ENCODE data around the gene CEACAM18. TPM values are rescaled to one million over a fixed set of nuclear protein-coding genes. Genes with fewer than 3 reads are reported as not detected.
A peak's percentile ranks its signal among the peaks of the same experiment; 100 is the strongest.

Gene CEACAM18
- total and polyA plus RNA-seq, 10 of the 15 experiments (the other 5 are each of a cell fraction or from before 2014, with no cell fraction given): not detected

DNA sequence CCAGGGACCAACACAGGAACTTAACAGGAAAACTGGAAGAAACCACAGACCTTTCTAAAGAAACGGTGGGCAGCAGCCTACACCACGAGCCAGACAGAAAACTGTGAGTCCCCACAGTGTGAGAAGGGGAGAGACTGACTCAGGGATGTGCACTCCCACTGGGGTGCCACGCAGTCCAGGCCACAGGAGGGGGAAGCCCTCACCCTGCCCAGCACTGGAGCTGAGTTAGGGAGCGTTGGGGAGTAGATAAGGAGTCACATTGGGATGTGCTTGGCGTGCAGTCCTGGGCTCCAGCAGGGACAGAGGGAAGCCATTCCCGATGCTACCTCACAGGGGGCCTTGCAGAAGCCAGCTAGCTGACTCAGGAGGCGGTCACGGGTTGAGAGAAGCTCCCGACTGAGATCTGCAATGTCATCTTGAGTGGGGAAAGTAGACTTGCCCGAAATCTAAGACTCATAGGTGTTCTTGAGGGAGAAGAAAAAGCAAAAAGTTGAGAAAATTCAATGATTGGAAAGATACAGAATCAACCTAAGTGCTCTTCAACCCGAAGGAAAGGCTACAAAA is 37.4 kb upstream of the CEACAM18 start:
- Histone ChIP-seq H3K36me3 (ENCODE audit: control insufficient read depth in 2 of 2, insufficient read depth in 2 of 2, low read length in 1 of 2) (no peaks in the 10 kb centered on the region), H3K9me3 (replicated peaks; ENCODE audit: control insufficient read depth, insufficient read depth, low read length) (no peaks in the 10 kb centered on the region), H2AFZ (ENCODE audit: control insufficient read depth, low read depth, low read length) (no peak overlapping the region; the same call in none of the 2 replicates), H3K4me1 (ENCODE audit: control insufficient read depth, insufficient read depth, low read length) (peaks cover 27% of the 10 kb centered on the region), H3K27me3 (replicated peaks in 1 of 2; ENCODE audit: control insufficient read depth in 2 of 2, insufficient read depth in 2 of 2, low read length in 1 of 2) (peaks cover 0 to 4% of the 10 kb centered on the region in 2 experiments; a peak in 1 of 4 replicates), H3K4me3 (peak overlapping the region; percentile 49; the same call in 1 of the 2 replicates), H3K4me2 (ENCODE audit: control insufficient read depth, insufficient read depth) (peak overlapping the region; percentile 64), H4K20me1 (ENCODE audit: control insufficient read depth, insufficient read depth) (no peaks in the 10 kb centered on the region), H3K9ac (ENCODE audit: control insufficient read depth, insufficient read depth, low read length) (no peak overlapping the region), H3K79me2 (ENCODE audit: control insufficient read depth, insufficient read depth, low read length) (no peaks in the 10 kb centered on the region), H3K27ac (ENCODE audit: control insufficient read depth, insufficient read depth) (no peak overlapping the region)
- SMC1A ChIA-PET (ENCODE audit: uncharacterized antibody, unreplicated experiment): interaction anchor here (1.1 to 3.2 kb wide), 6 partner anchors 19 to 217 kb away, joined by 3 to 17 read pairs (median 7); partner anchors contain the start of gene SIGLEC10
- no peak for FAIRE-seq
- no TSS peak for BruUV-seq (replicated peaks)
- WGBS (ENCODE audit: insufficient coverage, insufficient replicate concordance, low lambda C conversion rate, missing lambda C conversion rate): 17% methylated on average over 11 of the region's 11 CpGs
- DNase-seq (ENCODE audit: low read depth, low spot score): no peak
- ATAC-seq: peak; percentile 12
- in situ Hi-C loops (cut with MboI): no loop called here
- CTCF ChIA-PET: interaction anchor here (0.7 to 11.1 kb wide), 17 partner anchors 10 to 220 kb away, joined by 3 to 142 read pairs (median 5); partner anchors contain the start of genes SIGLEC10 and VSIG10L
- intact Hi-C loops (cut with micrococcal nuclease; ENCODE audit: unreplicated experiment): loop anchor here (1.0 to 2.0 kb wide), 2 partner anchors 24 to 103 kb away; partner anchors contain the start of gene SIGLEC10
- TF ChIP-seq YY1 (IDR thresholded peaks at IDR 0.05; ENCODE audit: low read depth, low read length) (no peak), NR2F1 (conservative IDR thresholded peaks at IDR 0.05) (no peak), LARP7 (IDR thresholded peaks at IDR 0.05) (no peak), SMAD5 (IDR thresholded peaks at IDR 0.05; ENCODE audit: low read depth) (no peak), CHD2 (IDR thresholded peaks at IDR 0.05; ENCODE audit: borderline replicate concordance, low read depth, low read length) (no peak), ZSCAN29 (IDR thresholded peaks at IDR 0.05) (no peak), SPI1 (IDR thresholded peaks at IDR 0.05; ENCODE audit: borderline replicate concordance, insufficient read depth, low read depth, low read length) (no peak), NR2C1 (IDR thresholded peaks at IDR 0.05) (no peak), MTA3 (IDR thresholded peaks at IDR 0.05; ENCODE audit: borderline replicate concordance, low read length) (no peak)
- TF ChIP-seq, protein P1, sequence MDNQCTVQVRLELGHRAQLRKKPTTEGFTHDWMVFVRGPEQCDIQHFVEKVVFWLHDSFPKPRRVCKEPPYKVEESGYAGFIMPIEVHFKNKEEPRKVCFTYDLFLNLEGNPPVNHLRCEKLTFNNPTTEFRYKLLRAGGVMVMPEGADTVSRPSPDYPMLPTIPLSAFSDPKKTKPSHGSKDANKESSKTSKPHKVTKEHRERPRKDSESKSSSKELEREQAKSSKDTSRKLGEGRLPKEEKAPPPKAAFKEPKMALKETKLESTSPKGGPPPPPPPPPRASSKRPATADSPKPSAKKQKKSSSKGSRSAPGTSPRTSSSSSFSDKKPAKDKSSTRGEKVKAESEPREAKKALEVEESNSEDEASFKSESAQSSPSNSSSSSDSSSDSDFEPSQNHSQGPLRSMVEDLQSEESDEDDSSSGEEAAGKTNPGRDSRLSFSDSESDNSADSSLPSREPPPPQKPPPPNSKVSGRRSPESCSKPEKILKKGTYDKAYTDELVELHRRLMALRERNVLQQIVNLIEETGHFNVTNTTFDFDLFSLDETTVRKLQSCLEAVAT (IDR thresholded peaks at IDR 0.05): no peak
- RAD21 ChIA-PET (ENCODE audit: unreplicated experiment): interaction anchor here (1.1 to 3.4 kb wide), 5 partner anchors 21 to 216 kb away, joined by 3 to 30 read pairs (median 4); partner anchors contain the start of gene SIGLEC10
- POLR2A ChIA-PET: interaction anchor here (1.4 to 2.7 kb wide), 2 partner anchors 45 to 73 kb away, joined by 9 to 10 read pairs; no protein-coding TSS in a partner anchor

Measured in GM12878 (cell line).